NCI-H748 (cell line): ENCODE results near the gene WDFY1.
"Not testable (repeated sequence)": the region's sequence is repeated elsewhere in the genome, so short reads cannot be mapped to it uniquely, and the experiment has no call there.

ENCODE experiments used
- DNase-seq: peaks from one replicate; lab custom pipeline; 2025; ENCODE audit not compliant: unreplicated experiment; lab: John Stamatoyannopoulos, UW

Gene WDFY1

DNA sequence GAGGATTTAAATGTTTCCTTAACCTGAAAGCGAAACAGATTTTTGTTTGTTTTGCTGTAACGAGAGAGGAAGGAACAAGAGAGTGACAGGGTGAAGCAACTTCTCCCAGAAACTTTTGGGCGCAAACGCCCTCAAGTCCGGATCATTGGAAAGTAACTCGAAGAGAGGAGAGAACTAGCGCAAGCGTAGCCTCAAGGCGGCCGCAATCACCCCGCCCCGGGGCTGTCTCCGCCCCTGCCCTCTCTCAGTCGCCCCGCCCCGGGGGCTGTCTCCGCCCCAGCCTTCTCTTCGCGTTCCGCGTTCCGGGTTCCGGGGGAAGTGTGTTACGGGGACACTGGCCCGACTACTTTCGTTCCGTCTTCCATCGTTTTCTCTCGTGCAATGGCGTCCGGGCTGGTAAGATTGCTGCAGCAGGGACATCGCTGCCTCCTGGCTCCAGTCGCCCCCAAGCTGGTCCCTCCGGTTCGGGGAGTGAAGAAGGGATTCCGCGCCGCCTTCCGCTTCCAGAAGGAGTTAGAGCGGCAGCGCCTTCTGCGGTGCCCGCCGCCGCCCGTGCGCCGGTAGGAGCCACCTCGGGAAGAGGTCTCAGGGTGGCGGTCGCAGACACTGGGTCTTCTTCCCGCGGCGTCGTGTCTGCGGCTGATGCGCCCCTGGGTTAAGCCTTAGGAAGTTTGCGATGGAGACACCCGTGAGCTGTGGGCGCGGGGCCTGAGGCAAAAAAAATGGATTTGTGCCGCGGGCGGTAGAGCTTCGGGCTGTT is 12.1 kb upstream of the WDFY1 start, which contains the start of gene MRPL44:
MRPL44 (plus strand) TSS at position 372 of the 760 bp plus-strand sequence; CDS start at position 382, 10 bp downstream.
- DNase-seq: peak; percentile 96

DNA sequence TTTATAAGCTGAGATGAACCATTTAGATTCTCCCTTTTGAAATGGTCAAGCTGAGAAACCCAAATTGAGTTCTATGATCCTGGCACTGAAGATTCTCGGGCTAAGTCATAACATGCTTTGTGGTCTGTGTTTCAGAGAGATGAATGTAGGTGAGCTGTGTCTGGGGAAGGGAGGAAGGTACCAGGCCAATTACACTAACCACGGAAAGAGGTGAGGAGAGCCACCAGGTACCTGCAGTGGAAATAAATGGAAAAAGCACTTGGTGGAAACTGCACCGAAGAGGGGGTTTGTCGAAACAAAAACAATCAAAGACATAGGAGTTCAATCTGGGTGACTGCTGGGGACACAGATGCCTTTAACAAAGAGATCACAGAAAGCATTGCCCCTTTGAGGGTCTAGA is 11.2 kb upstream of the WDFY1 start:
- DNase-seq: no peak

DNA sequence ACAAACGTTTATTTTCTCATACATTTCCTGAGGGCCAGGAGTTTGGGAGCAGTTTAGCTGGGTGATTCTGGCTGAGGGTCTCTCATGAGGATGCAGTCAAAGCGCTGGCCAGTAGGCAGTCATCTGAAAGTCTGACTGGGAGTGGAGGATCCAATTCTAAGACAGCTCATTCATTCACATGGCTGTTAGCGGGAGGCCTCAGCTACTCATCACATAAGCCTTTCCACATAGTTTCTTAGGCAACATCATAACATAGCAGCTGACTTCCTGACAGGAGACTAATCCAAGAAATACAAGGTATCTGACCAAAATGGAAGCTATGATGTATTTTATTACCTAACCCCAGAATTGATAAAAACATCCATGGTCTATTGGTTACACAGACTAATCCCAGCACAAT is 9.3 kb upstream of the WDFY1 start:
- no peak for DNase-seq

DNA sequence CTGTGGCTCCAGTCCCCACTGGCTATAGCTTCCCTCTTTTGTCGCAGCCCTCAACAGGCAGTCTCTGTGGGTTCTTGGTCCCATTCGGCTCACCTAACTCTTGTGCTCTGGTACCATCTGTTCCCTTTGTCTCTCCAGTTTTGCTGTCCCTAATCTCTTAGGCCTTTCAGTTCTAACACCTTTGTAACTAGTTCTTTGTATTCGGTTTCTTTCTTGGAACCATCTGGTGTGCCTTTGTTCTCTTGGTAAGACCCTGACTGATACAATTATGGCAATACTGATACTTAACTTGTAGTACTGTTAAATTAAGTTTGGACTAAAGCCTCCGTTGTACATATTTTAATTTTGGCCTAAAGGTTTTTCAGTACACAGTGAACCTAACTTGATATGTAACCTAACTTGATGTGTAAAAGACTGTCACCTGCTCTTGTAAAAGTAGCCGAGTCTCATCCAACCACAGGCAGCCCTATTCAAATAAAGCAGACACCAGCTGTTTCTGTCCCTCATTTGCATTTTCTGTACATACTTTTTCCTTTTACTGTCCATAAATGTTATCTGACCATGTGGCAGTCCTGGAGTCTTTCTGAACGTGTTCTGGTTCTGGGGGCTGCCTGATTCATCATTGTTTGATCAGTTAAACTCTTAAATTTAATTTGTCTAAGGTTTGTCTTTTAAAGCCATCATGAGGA is 7.3 kb upstream of the WDFY1 start:
- peak; percentile 43 for DNase-seq

DNA sequence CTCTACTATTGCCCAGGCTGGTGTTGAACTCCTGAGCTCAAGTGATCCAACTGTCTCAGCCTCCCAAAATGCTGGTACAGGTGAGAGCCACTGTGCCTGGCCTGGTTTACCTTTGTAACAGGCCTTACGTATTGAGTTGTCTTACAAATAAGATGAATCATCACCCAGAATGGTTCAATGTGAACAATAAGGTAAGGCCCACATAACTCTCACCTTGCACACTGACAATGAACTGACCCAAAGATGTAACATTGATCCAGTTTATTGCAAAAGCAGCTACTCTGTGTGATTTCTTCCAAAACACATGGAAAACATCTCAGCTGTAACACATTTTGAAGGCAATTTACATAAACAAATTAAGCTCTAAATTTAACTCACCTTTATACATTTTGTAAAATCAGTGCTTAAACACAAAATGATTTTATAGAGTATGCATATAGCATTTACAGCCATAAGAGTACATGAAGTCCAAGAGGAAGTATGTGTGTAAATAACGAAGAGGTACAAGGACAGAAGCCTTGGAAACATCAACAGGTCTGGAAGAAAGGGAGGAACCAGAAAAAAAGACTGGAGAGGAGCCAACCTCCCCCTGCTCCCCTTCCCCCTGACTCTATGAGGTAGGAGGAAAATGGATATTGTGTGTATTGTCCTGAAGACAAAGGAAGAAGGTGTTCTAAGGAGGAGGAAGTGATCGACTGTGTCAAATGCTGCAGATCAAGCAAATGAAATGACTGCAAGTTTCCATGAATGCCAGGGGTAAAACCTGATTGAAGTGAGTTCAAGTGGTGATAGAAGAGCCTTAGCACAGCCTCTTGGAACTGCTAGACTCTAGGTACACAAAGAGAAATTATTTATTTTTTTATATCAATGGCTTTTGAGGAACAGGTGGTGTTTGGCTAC is 5.6 kb upstream of the WDFY1 start:
- no peak for DNase-seq

DNA sequence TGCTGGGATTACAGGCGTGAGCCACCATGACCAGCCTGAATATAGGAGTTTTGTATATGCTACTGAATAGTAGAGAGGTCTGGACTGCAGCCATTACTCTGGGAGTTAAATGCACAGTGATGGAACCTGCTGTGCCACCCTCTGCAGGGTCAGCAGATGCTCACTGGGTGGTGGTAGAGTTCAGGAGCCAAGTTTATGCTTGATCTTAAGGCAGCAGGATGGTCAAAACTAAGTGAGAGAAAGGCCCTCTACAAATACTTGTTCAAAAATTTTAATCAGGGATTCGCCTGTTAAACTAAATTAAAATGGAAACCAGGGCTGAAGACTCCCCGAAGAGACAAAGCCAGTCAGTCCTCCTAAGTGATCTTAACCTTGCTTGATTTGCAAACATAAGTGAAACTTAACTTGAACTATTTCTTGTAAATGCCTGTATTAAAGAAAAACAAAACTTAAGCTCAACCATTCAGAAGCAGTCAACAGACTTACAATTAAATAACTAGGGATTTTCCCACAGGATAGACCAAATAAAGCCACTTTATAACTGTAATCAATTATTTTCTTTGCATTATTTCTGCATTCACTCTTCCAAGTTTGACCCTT is 4.2 kb upstream of the WDFY1 start:
- no peak for DNase-seq

DNA sequence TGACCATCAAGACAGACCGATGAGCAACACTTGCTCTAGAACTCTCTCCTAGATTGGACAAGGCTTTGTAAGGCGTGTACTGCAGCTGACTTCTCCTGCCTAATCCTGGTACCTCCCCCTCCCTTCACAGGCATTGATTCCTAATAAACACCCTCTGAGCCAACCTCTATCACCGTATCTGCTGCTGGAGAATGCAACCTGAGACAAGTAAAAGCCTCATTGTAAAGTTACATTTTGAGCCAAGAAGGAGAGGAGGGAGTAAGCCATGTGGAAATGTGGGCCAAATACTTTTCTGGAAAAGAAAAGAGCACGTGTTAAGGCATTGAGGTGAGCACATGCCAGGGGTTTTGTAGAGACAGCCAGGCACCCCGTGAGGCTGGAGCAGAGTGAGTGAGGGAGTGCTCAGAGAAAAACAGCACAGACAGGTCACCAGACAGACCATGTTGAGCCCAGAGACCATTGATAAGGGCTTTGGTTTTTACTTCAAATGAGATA is 2.6 kb upstream of the WDFY1 start:
- DNase-seq: no peak

DNA sequence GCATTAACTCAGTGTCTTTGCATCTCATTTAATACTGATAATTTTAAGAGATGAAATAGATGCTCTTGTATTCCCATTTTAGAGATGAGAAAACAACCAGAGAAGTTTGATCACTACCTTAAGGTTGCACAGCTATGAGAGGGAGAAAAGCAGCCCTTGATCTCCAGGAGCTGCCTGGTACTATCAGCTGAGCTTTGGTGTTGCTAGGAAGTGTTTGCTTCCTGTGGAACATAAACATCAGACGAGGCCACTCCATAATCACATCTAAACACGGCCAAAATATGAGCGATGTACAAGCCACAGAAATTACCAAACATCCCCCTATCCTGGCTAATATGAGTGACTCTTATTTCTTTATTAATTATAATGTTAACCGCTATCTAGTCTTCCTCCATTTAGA is 620 bp upstream of the WDFY1 start:
- DNase-seq: no peak

DNA sequence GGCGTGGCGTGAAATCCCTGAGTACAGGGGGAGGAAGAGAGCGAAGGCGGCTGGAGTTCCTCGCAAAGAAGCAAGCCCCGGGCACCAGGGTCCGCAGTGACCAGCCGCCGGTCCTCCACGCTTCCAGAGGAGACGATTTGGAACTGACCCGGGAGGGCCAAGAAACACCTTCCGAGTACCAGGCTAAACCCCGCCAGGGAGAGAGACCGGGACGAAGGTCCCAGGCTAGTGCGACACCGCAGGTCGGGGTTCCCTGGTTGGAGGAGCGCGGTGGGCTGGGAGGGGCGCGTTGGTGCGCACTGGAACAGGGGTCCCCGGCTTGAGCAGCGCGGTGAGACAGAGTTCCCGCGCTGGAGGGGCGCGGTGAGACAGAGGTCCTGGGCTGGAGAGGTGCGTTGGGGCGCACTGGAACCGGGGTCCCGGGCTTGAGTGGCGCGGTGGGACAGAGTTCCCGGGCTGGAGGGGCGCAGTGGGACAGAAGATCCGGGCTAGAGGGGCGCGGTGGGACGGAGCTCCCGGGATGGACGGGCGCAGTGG is 901 bp downstream of the WDFY1 start:
- DNase-seq: peak; percentile 56

DNA sequence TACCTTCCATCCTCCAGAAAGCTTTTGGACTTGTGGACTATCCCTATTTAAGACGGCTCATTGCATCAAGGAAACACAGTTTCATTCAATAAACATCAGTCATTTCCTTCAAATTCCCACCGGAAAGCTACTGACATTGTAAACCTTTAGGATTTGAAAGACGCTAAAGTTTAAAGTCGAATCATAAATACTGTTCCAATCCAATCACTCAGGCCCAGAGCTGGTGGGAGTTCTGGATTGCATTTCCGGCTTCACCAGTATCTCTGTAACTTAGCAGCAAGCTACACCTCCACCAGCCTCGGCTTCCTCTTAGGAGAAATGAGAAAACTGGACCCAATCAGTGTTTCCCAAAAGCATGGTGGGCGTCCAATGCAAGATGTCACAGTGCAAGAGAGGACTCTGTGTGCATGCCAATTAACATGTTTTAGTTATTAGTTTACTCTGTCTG is 1.6 kb downstream of the WDFY1 start:
- peak; percentile 29 for DNase-seq

DNA sequence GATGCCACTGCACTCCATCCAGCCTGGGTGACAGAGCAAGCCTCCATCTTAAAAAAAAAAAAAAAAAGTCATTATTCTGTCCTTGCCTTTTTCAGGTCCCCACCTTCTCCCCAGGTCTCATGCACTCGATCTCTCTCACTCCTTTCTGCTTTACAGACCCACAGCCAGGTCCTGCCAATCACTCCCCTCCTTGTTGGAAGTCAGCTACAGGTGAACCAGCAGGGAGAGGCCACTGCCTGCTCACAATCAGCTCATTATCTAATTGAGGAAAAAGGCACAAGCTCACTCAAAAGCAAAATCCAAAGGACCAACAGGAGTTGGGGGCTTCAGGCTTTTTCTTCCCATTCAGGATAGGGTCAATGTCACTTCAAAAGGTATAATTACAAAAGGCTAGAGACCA is 2.0 kb downstream of the WDFY1 start:
- DNase-seq: peak; percentile 16

DNA sequence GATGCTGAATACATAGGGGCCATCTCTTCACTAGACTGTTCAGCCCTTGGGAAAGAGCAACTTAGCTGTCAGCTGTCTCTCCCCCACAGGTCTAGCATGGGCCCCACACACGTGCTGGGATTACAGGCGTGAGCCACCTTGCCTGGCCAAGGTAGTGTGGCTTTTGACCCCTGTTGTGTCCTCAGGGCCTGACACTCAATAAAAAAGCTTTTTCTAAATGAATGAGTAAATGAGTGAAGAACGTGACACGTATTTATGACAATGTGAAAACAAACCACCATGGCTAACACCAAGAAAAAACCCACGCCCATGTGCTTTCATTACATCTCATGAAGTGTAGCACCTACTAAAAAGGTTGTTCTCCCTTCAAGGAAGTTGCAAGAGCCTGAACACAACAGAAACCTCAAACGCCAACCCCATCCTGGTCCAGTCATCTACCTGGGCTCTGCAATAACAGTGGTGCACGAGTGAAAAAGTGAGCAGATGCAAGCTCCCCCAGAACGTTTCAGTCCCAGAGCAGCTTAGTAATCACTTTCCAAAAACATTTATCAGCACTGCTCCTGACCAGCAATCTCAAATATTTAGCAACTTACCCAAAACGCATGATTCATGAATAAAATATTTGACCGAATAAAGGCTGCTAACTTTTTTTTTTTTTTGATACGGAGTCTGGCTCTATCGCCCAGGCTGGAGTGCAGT is 3.4 kb downstream of the WDFY1 start:
- no peak for DNase-seq

DNA sequence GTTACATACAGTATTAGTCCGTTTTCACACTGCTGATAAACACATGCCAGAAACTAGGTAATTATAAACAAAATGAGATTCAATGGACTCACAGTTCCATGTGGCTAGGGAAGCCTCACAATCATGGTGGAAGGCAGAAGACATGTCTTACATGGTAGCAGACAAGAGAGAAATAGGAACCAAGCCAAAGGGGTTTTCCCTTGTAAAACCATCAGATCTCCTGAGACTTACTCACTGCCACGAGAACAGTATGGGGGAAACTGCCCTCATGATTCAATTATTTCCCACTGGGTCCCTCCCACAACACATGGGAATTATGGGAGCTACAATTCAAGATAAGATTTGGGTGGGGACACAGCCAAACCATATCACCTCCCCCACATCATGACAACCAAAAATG is 5.7 kb downstream of the WDFY1 start:
- DNase-seq: not testable (repeated sequence)

DNA sequence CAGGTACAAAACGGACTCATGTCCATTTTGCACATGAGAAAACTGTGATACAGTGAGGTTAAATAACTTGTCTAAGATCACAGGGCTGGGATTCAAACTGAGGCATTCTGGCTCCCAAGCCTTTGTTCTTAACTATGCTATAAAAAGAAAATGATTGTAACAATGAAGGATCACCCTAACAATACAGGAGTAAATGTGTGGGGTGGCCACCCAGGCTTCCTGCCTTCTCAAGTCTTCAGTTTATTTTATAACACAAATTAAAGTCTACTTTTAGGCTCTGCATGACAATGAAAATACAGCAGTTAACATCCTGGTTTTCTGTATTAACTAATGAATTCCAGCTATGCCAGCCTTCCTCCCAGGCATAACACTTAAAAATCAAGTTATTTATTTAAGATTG is 7.6 kb downstream of the WDFY1 start:
- DNase-seq: no peak

DNA sequence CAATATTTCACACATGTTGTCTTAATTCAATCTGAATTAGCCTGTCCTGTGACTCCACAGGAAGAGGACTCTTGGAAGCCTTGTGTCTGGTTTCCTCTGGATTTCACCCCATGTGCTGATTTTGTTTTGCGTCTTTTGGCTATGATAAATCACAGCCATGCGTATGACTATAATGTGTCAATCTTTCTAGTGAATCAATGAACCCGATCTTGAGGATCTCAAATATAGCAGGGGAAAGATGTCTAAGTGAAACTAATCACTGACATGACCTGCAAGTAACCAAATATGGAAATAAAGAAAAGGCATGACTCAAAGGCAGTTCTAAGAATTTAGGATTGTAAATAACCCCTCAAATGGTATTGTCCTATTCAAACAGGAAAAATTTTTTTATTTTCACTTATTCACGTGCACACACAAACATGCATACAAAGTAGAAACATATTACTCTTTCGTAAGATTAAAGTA is 8.2 kb downstream of the WDFY1 start:
- no peak for DNase-seq

DNA sequence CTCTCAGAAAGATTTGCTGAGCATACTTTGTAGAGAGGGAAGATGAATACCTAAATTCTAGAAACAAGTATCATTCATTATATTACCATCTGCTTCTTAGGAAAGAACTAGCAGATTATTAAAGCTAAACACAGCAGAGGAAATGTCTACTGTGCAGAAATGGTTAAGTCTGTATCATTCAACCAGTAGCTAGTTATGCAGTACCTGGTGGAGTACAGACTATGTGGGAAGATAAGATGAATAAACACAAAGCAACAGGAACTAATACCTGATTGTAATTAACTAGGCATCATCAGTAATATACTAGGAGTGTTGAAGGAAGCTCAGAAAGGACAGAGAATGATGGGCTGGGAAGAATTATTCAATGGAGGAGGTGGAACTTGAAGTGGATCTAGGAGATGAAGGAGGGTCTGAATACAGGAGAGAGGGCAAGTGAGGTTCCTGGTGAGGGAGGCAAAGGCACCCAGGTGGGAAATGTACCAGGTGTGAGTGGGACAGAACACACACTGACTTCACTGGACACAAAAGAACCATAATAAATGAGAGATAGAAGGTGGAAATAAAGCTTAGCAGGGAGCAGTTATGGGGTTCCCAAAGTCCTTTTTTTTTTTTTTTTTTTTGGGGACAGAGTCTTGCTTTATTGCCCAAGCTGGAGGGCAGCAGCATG is 9.5 kb downstream of the WDFY1 start:
- no peak for DNase-seq

DNA sequence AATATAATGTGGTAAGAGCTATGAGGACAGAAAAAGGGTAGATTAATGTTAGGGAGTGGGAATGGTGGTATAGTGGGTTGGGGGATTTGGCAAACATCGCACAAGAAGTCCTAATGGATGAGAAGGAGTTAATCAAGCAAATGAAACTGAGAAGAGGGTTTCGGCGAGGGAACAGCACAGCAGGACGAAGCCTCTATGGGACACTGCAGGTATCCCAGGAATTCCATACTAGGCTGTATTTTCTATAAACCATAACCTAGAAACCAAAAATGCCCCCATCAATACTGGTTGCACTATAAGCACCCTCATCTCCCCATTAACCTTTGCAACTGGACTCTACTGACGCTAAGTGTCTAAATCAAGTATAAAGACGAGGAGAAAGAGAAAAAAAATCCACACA is 10.3 kb downstream of the WDFY1 start:
- no peak for DNase-seq

DNA sequence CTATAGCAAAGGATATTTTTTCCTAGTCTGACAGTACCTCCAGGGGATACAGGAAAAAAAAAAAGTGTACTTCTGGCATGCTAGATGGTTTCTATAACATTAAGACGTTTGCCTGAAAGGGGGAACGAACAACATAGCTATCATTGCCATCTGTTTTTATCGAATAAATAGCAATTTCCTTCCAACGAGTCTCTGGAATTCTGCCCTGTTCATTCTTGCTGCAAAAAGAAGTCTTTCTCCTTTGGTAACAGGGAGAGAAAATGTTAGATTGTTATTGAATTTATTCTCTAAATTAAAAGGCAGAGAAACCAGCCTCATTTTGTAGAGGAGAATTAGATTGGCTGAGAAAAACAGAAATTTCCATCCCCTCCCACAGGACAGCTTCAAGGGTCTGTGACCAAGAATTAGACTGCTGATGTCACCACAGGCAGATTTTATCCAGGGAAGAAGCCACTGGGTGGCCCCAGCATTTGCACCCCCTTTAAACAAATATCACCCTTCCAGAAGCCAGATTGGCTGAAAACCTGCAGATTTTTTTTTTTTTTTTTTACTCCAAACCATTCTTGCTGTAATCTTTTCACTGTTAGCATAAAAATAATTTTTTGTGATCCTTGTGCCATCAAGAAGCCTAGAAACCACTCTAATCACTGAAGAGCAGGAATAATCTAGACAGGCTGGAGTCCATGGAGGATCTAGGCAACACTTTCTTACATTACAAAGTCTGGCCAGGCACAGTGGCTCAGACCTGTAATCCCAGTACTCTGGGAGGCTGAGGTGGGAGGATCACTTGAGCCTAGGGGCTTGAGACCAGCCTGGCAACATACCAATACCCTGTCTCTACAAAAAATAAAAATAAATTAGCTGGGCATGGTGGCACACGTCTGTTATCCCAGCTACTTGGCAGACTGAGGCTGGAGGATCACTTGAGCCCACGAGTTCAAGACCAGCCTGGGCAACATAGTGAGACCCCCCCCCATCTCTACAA is 12.0 kb downstream of the WDFY1 start:
- DNase-seq: no peak
